Cardiac muscle cell (in vitro differentiated cells and primary cell): ENCODE measurements around the gene TCP10L. TPM values are rescaled to one million over a fixed set of nuclear protein-coding genes. Genes with fewer than 3 reads are reported as not detected.

Experiments used
- DNase-seq, 2 donors: peaks; one replicate each; pipeline versions ENCODE4 v3.0.0 to v3.0.0-alpha.2; 2010 to 2017; ENCODE audit warnings: low read depth in 1 of 2, low spot score in 1 of 2
- H3K27ac ChIP-seq: fragments of 200-600 bp; sonication (generic); 2 replicates; pipeline ENCODE4 v1.5.1; 2016
- H3K27me3 ChIP-seq: fragments of 200-600 bp; sonication (generic); 2 replicates; pipeline ENCODE4 v1.6.0; 2016; ENCODE audit warnings: control low read depth
- H3K36me3 ChIP-seq: fragments of 200-600 bp; sonication (generic); 2 replicates; pipeline ENCODE4 v1.5.1; 2016; ENCODE audit warnings: control low read depth
- H3K4me1 ChIP-seq: fragments of 200-600 bp; sonication (generic); 2 replicates; pipeline ENCODE4 v1.8.1; 2017; ENCODE audit warnings: low read depth, mild to moderate bottlenecking, mixed run types
- H3K4me3 ChIP-seq: fragments of 200-600 bp; sonication (generic); 2 replicates; pipeline ENCODE4 v1.5.1; 2016; ENCODE audit warnings: mild to moderate bottlenecking
- H3K9me3 ChIP-seq: fragments of 200-600 bp; sonication (generic); 2 replicates; pipeline ENCODE4 v1.5.1; 2017; ENCODE audit warnings: low read depth, mild to moderate bottlenecking, control low read depth
- CTCF ChIP-seq: IDR thresholded peaks from 2 replicates; pipeline ENCODE4 v1.5.1; 2012; ENCODE audit warnings: low read depth, mild to moderate bottlenecking, low read length
- polyA plus RNA-seq: library from polyadenylated mRNA; unstranded; fragments of >200 nt; fragmentation: Nextera tagmentation; extraction: Ambion mirVana; gene quantifications from 2 replicates; pipeline ENCODE4 v1.2.1, GENCODE V29; 2016
- total RNA-seq: library from RNA; depleted of rRNA; stranded (reverse); fragments of >200 nt; gene quantifications from 2 replicates; pipeline ENCODE4 v1.2.3, GENCODE V29; 2016

TCP10L gene
- total and polyA plus RNA-seq, 2 experiments from 2014 or later, result 1.5 to 4.5 TPM

- Histone ChIP-seq H3K4me3 (no peak overlapping the region), H3K27ac (no peak overlapping the region), H3K36me3 (no peaks in the 10 kb centered on the region), H3K9me3 (no peaks in the 10 kb centered on the region), H3K4me1 (no peaks in the 10 kb centered on the region), H3K27me3 (no peaks in the 10 kb centered on the region)
- no peak for DNase-seq
- no peak for TF ChIP-seq CTCF
These were observed 851 bp downstream of the TCP10L start for GRCh38 chr21:32584472-32584871.

DNA sequence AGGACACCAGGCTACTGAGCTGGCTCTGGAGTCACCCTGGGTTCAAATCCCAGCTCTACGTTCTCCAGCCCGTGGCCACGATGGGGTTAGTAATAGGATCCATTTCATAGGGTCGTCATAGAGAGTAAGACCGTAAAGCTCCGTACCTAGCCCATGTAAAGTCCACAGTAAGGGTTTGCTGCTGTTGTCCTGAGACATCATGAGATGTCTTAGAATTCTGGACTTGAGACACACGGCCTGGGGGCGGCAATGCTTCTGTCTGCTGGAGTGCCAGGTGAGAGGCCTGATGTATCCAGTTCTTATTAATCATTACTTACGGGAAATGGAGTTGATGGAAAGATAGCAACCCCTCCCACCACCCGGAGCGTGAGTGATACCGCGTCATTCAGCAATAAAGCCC lies 3.6 kb downstream of the TCP10L start:
- no peak for DNase-seq
- no peak overlapping the region for H3K4me3 ChIP-seq
- no peak for TF ChIP-seq CTCF

GRCh38 chr21:32580949-32581348 lies 4.4 kb downstream of the TCP10L start:
- no peak overlapping the region for H3K27ac ChIP-seq
- no peaks in the 10 kb centered on the region for H3K4me1 ChIP-seq
- peaks cover 10% of the 10 kb centered on the region for H3K36me3 ChIP-seq
- no peaks in the 10 kb centered on the region for H3K9me3 ChIP-seq
- DNase-seq, result no peak
- H3K4me3 ChIP-seq, result no peak overlapping the region
- no peak for TF ChIP-seq CTCF
- H3K27me3 ChIP-seq, result no peaks in the 10 kb centered on the region

More for the DNA sequence above, 3.6 kb downstream of the TCP10L start:
- Histone ChIP-seq H3K36me3 (peaks cover 6% of the 10 kb centered on the region), H3K27me3 (no peaks in the 10 kb centered on the region), H3K4me1 (no peaks in the 10 kb centered on the region), H3K27ac (no peak overlapping the region), H3K9me3 (no peaks in the 10 kb centered on the region)

DNA sequence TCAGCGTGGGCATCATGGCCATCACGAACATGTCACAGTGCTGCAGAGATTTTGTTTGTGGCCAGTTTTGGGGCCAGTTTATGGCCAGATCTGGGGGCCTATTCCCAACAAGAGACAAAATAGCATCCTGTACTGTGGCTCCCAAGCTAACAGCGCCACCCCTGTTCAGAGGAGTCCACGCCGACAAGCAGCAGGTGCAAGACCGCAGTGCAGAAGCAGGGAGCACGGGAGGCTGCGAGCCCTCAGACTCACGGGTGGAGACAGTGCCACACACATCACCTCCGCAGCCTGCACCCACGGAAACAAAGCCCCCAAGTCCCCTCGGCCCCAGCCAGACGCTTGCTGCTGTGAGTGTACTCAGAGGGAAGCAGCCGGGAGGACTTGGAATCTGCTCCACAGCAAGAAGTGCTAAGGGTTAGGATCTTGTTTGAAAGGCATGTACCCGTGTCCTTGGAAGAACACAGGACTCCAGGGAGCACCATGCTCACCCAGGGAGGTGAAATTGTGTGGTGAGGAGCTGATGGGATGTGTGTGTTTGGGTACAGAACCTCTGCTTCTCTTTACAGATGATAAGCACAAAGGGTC lies 7.1 kb downstream of the TCP10L start:
- DNase-seq, result peak; percentile 11 to 22

GRCh38 chr21:32576011-32576410 lies 9.3 kb downstream of the TCP10L start:
- Histone ChIP-seq H3K36me3 (peaks cover 10% of the 10 kb centered on the region), H3K27ac (no peak overlapping the region), H3K9me3 (no peaks in the 10 kb centered on the region), H3K27me3 (no peaks in the 10 kb centered on the region), H3K4me3 (no peak overlapping the region), H3K4me1 (no peaks in the 10 kb centered on the region)
- no peak for DNase-seq
- TF ChIP-seq CTCF, result no peak

More for the DNA sequence above, 7.1 kb downstream of the TCP10L start:
- no peaks in the 10 kb centered on the region for H3K27me3 ChIP-seq
- no peaks in the 10 kb centered on the region for H3K4me1 ChIP-seq
- H3K9me3 ChIP-seq, result no peaks in the 10 kb centered on the region
- peaks cover 10% of the 10 kb centered on the region for H3K36me3 ChIP-seq
- no peak overlapping the region for H3K4me3 ChIP-seq
- peak; percentile 36 for TF ChIP-seq CTCF
- no peak overlapping the region for H3K27ac ChIP-seq
